Peyer's patch (tissue), 4 donors: Measurements from ENCODE around the gene CHST12. TPM values are rescaled to one million over a fixed set of nuclear protein-coding genes. Genes with fewer than 3 reads are reported as not detected.

Experiments
- DNase-seq, 3 donors: peaks; one replicate each; pipeline ENCODE4 v3.0.0-alpha.2; 2017 to 2019
- H3K27ac ChIP-seq, 4 donors: fragments of 200-600 bp; sonication (generic); one replicate each; pipeline ENCODE4 v1.5.1; 2016 to 2019
- H3K27me3 ChIP-seq, 2 donors: fragments of 200-600 bp; sonication (generic); one replicate each; pipeline ENCODE4 v1.5.1; 2019
- H3K36me3 ChIP-seq, 3 donors: fragments of 200-600 bp; sonication (generic); one replicate each; pipeline ENCODE4 v1.5.1; 2016 to 2019
- H3K4me1 ChIP-seq, 4 donors: fragments of 200-600 bp; sonication (generic); one replicate each; pipeline ENCODE4 v1.5.1; 2016 to 2019
- H3K4me3 ChIP-seq, 4 donors: fragments of 200-600 bp; sonication (generic); 1 replicate in 3 of 4; 2 replicates in 1 of 4; pipeline ENCODE4 v1.5.1; 2016 to 2019; ENCODE audit warnings: mild to moderate bottlenecking in 1 of 4
- H3K9me3 ChIP-seq, 4 donors: fragments of 200-600 bp; sonication (generic); one replicate each; pipeline ENCODE4 v1.5.1; 2016 to 2019; ENCODE audit warnings: mild to moderate bottlenecking in 1 of 4
- CTCF ChIP-seq, 6 experiments: fragments of 450-650 bp in 4 of 6; fragments of 200-600 bp in 2 of 6; sonication (generic) in 1 of 6; IDR thresholded peaks; one replicate each; pipeline ENCODE4 v1.5.1; 2017 to 2019; ENCODE audit warnings: antibody characterized with exemption in 6 of 6, mild to moderate bottlenecking in 3 of 6, moderate library complexity in 1 of 6
- POLR2A ChIP-seq, 2 donors: fragments of 450-650 bp; IDR thresholded peaks; one replicate each; pipeline ENCODE4 v1.5.1; 2017; ENCODE audit warnings: antibody characterized with exemption in 2 of 2, mild to moderate bottlenecking in 2 of 2, moderate library complexity in 2 of 2
- total RNA-seq, 4 donors: library from RNA; depleted of rRNA; stranded (reverse); fragments of >200 nt; gene quantifications; one replicate each; pipeline ENCODE4 v1.1.0, GENCODE V29; 2016

The CHST12 gene
- total RNA-seq, 4 donors from 2014 or later, result 6.0 to 17.3 (median 13.1) TPM

DNA sequence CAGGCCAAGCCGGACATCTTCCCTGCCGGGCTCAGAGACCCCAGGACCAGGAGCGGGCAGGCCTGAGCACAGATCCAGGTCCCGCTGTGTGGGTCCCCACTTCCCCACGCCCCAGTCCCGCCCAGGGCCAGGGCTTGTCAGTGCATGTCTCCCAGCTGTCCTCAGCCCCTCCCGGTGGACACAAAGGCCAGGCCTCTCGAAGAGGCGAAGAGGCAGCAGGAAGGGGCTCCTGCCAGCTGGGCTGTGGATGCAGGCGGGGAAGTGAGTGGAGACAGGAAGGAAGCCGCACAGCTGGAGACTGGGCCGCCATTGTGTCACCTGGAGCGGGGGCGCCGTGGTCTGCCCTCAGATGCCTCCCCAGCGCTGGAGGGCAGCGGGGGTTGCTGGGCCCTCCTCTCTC lies 68.0 kb downstream of the CHST12 start:
- TF ChIP-seq CTCF (IDR thresholded peaks at IDR 0.05) (no peak), POLR2A (IDR thresholded peaks at IDR 0.05) (no peak)
- no peak overlapping the region for H3K4me3 ChIP-seq
- no peak overlapping the region for H3K27ac ChIP-seq
- H3K27me3 ChIP-seq, result no peaks in the 10 kb centered on the region
- DNase-seq, result peak in 1 of 3 donors; percentile 49
- no peaks in the 10 kb centered on the region for H3K36me3 ChIP-seq
- H3K4me1 ChIP-seq, result no peaks in the 10 kb centered on the region
- no peaks in the 10 kb centered on the region for H3K9me3 ChIP-seq

DNA sequence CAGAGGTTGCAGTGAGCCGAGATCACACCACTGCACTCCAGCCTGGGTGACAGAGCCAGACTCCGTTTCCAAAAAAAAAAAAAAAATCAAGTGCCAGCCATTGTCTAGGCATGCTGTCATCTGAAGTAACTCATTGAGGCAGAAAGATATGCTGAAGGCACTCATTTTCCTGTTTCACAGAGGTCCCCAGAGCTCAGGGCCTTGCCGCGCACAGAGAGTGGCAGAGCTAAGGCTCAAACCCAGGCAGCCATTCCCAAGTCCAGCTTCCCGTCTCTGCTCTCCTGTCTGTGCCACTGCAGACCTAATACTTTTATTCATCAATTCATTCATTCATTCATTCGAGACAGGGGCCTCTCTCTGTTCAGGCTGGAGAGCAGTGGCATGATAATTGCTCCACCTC lies 69.3 kb downstream of the CHST12 start:
- Histone ChIP-seq H3K27ac (no peak overlapping the region), H3K36me3 (no peaks in the 10 kb centered on the region), H3K4me3 (no peak overlapping the region), H3K9me3 (no peaks in the 10 kb centered on the region), H3K4me1 (peaks cover 0 to 8% (median 4%) of the 10 kb centered on the region in 4 donors), H3K27me3 (no peaks in the 10 kb centered on the region)
- DNase-seq, result no peak
- TF ChIP-seq CTCF (IDR thresholded peaks at IDR 0.05) (no peak), POLR2A (IDR thresholded peaks at IDR 0.05) (no peak)

DNA sequence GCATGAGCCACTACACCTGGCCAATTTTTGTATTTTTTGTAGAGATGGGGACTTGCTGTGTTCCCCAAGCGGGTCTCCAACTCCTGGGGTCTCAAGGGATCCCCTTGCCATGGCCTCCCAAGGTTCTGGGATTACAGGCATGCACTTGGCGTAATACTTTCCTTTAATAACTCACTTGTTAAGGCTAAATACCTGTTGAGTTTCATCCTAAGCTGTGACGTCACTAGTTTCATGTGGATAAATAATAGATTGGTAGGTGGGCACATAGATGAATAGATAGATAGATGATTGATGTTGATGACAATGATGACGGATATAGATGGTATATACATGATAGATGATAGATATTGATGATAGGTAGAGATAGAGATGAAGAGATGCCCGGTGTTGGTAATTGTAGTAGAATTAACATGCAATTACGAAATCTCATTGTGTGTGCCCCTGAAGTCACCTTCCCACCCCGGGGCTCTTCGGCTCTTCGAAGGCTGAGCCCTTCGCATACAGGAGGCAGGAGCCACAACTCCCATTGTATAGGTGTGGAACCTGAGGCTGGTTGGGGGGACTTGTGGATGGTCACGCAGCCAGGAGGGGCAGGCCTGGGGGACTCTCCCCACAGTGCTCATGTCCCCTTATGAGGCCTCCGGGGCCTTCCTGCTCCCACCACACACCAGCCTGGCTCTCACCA lies 70.2 kb downstream of the CHST12 start:
- no peak overlapping the region for H3K4me3 ChIP-seq
- H3K9me3 ChIP-seq, result no peaks in the 10 kb centered on the region
- no peaks in the 10 kb centered on the region for H3K27me3 ChIP-seq
- DNase-seq, result no peak
- peaks cover 0 to 14% (median 13%) of the 10 kb centered on the region in 4 donors for H3K4me1 ChIP-seq
- no peaks in the 10 kb centered on the region for H3K36me3 ChIP-seq
- TF ChIP-seq POLR2A (IDR thresholded peaks at IDR 0.05), result no peak
- TF ChIP-seq CTCF (IDR thresholded peaks at IDR 0.05), result no peak
- no peak overlapping the region for H3K27ac ChIP-seq

- DNase-seq, result peak in 1 of 3 donors; percentile 37
- no peak overlapping the region for H3K27ac ChIP-seq
- H3K9me3 ChIP-seq, result no peaks in the 10 kb centered on the region
- no peak overlapping the region for H3K4me3 ChIP-seq
- H3K36me3 ChIP-seq, result no peaks in the 10 kb centered on the region
- H3K4me1 ChIP-seq, result peaks cover 0 to 16% (median 14%) of the 10 kb centered on the region in 4 donors
- no peaks in the 10 kb centered on the region for H3K27me3 ChIP-seq
- TF ChIP-seq POLR2A (IDR thresholded peaks at IDR 0.05) (no peak), CTCF (IDR thresholded peaks at IDR 0.05) (no peak)
Observed at GRCh38 chr7:2474224-2474623, 70.8 kb downstream of the CHST12 start.

GRCh38 chr7:2474813-2475677 lies 71.6 kb downstream of the CHST12 start:
- Histone ChIP-seq H3K27ac (no peak overlapping the region), H3K36me3 (no peaks in the 10 kb centered on the region), H3K4me1 (peaks cover 0 to 16% (median 14%) of the 10 kb centered on the region in 4 donors), H3K27me3 (no peaks in the 10 kb centered on the region), H3K9me3 (no peaks in the 10 kb centered on the region), H3K4me3 (no peak overlapping the region)
- peak in 1 of 3 donors; percentile 43 for DNase-seq
- TF ChIP-seq CTCF (IDR thresholded peaks at IDR 0.05) (no peak), POLR2A (IDR thresholded peaks at IDR 0.05) (no peak)
